Thymus (tissue), 11 donors: Measurements from ENCODE around the gene RFFL. TPM values are rescaled to one million over a fixed set of nuclear protein-coding genes. Genes with fewer than 3 reads are reported as not detected.

Experiments
- DNase-seq, 9 donors: peaks; one replicate each; pipeline ENCODE4 v3.0.0-alpha.2; 2013; ENCODE audit warnings: low spot score in 9 of 9, low read depth in 6 of 9, missing footprints in 1 of 9
- H3K27ac ChIP-seq, 2 donors: one replicate each; pipeline ENCODE4 v1.5.1; 2013; ENCODE audit warnings: control low read depth in 1 of 2, low read depth in 1 of 2, low read length in 1 of 2, mild to moderate bottlenecking in 1 of 2, moderate library complexity in 1 of 2
- H3K27me3 ChIP-seq, 2 donors: one replicate each; pipeline ENCODE4 v1.5.1; 2013; ENCODE audit warnings: low read length in 1 of 2; ENCODE audit not compliant: control insufficient read depth in 2 of 2, insufficient read depth in 1 of 2
- H3K36me3 ChIP-seq, 2 donors: one replicate each; pipeline ENCODE4 v1.5.1; 2013; ENCODE audit warnings: low read length in 1 of 2, mild to moderate bottlenecking in 1 of 2, moderate library complexity in 1 of 2; ENCODE audit not compliant: control insufficient read depth in 2 of 2, insufficient read depth in 2 of 2
- H3K4me1 ChIP-seq, 2 donors: one replicate each; pipeline ENCODE4 v1.5.1; 2013; ENCODE audit warnings: low read length in 2 of 2; ENCODE audit not compliant: control insufficient read depth in 2 of 2, insufficient read depth in 2 of 2
- H3K4me3 ChIP-seq, 2 donors: one replicate each; pipeline ENCODE4 v1.5.1; 2013; ENCODE audit warnings: low read length in 2 of 2, control low read depth in 1 of 2, mild to moderate bottlenecking in 1 of 2
- H3K9me3 ChIP-seq, 2 donors: one replicate each; pipeline ENCODE4 v1.5.1; 2013; ENCODE audit warnings: low read length in 1 of 2, mild to moderate bottlenecking in 1 of 2; ENCODE audit not compliant: control insufficient read depth in 2 of 2, insufficient read depth in 1 of 2
- WGBS: extraction: QIAGEN DNeasy Blood & Tissue Kit; methylation state at CpG from one replicate; pipeline ENCODE4 v1.1.7; 2013; 5-methylcytosine and 5-hydroxymethylcytosine counted together
- polyA plus RNA-seq: library from polyadenylated mRNA; stranded (reverse); fragments of 200-250 nt; gene quantifications from one replicate; pipeline ENCODE4 v1.2.3, GENCODE V29; 2013
- total RNA-seq: library from RNA; stranded (reverse); fragments of 120-200 nt; gene quantifications from one replicate; pipeline ENCODE4 v1.2.4, GENCODE V29; 2013
- donor health status: healthy.

RFFL gene
- total and polyA plus RNA-seq, 2 donors = 16.5 to 17.6 TPM

GRCh38 chr17:35057332-35057915, 6.1 kb downstream of the RFFL start:
- H3K27me3 ChIP-seq = no peaks in the 10 kb centered on the region
- peaks cover 12 to 16% of the 10 kb centered on the region in 2 donors for H3K4me1 ChIP-seq
- H3K27ac ChIP-seq = no peak overlapping the region
- no peaks in the 10 kb centered on the region for H3K9me3 ChIP-seq
- WGBS = 98% methylated on average over 1 of the region's 1 CpG
- no peak overlapping the region for H3K4me3 ChIP-seq
- no peak for DNase-seq
- H3K36me3 ChIP-seq = peaks cover 0 to 3% of the 10 kb centered on the region in 2 donors

DNA sequence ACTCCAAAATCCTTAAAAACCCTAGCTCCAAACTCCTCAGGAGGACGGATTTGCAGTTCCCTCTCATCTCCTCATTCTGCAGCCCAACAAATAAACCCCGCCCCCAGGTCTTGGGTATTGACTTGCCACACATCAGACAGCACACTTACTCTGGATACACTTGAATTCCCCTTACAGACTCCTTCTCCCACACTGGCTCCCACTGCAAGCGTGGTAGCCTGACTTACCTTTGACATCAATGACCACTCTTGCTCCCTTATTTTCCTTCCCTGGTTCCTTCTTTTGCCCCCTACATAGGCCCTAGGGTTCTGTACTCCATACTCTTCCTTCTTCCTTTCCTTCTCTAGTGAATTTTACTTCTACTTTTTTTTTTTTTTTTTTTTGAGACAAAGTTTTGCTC, 7.5 kb downstream of the RFFL start:
- Histone ChIP-seq H3K9me3 (no peaks in the 10 kb centered on the region), H3K4me1 (peaks cover 22 to 29% of the 10 kb centered on the region in 2 donors), H3K27ac (no peak overlapping the region), H3K36me3 (peaks cover 0 to 3% of the 10 kb centered on the region in 2 donors), H3K27me3 (no peaks in the 10 kb centered on the region), H3K4me3 (no peak overlapping the region)
- no peak for DNase-seq
- 95% methylated on average over 3 of the region's 3 CpGs for WGBS

- H3K27ac ChIP-seq = peak overlapping the region in 1 of 2 donors; percentile 37
- H3K27me3 ChIP-seq = no peaks in the 10 kb centered on the region
- peaks cover 45 to 56% of the 10 kb centered on the region in 2 donors for H3K4me1 ChIP-seq
- no peak overlapping the region for H3K4me3 ChIP-seq
- no peaks in the 10 kb centered on the region for H3K36me3 ChIP-seq
- DNase-seq = no peak
- WGBS = 94% methylated on average over 1 of the region's 1 CpG
- H3K9me3 ChIP-seq = no peaks in the 10 kb centered on the region
Observed at GRCh38 chr17:35053204-35053603, 10.3 kb downstream of the RFFL start.

DNA sequence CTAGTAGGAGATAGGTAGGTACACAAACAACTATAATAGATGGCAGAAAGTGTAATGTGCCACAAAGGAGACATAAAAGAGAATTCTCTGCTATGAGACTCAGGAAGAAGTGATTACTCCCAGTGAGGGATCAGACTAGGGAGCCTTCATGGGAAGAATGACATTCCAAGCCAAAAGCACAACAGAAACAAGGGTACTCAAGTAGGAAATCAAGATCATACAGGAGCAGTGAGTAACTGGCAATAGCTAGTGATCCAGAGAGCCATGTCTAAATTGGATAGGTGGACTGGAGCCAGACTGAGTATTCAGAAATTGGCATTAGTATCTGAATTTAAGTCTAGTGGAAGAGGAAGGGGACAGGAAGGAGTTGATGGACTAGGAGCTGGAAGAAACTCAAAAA, 10.7 kb downstream of the RFFL start:
- Histone ChIP-seq H3K27me3 (no peaks in the 10 kb centered on the region), H3K4me1 (peaks cover 45 to 61% of the 10 kb centered on the region in 2 donors), H3K9me3 (no peaks in the 10 kb centered on the region), H3K36me3 (no peaks in the 10 kb centered on the region), H3K27ac (peak overlapping the region; percentile 19 to 98), H3K4me3 (no peak overlapping the region)
- DNase-seq = no peak

DNA sequence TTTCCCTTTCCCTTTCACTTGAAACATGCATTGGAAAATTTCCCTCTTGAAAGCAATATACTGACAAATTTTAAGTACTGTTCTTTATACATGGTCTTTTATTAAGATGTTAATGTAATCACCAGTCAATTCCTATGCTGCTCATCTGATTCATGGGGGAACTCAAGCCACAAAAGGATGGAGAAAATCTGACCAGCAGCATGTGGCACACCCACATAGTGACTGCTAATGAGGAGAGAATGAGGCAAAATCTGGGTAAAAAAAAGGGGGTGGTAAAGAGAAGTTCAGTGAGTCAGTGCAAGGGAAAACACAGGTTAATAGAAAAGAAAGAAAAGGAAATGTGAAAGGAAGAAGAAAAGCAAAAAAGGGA, 11.3 kb downstream of the RFFL start:
- Histone ChIP-seq H3K36me3 (no peaks in the 10 kb centered on the region), H3K27me3 (no peaks in the 10 kb centered on the region), H3K27ac (peak overlapping the region; percentile 97 to 98), H3K4me1 (peaks cover 45 to 62% of the 10 kb centered on the region in 2 donors), H3K9me3 (no peaks in the 10 kb centered on the region), H3K4me3 (no peak overlapping the region)
- DNase-seq = no peak

DNA sequence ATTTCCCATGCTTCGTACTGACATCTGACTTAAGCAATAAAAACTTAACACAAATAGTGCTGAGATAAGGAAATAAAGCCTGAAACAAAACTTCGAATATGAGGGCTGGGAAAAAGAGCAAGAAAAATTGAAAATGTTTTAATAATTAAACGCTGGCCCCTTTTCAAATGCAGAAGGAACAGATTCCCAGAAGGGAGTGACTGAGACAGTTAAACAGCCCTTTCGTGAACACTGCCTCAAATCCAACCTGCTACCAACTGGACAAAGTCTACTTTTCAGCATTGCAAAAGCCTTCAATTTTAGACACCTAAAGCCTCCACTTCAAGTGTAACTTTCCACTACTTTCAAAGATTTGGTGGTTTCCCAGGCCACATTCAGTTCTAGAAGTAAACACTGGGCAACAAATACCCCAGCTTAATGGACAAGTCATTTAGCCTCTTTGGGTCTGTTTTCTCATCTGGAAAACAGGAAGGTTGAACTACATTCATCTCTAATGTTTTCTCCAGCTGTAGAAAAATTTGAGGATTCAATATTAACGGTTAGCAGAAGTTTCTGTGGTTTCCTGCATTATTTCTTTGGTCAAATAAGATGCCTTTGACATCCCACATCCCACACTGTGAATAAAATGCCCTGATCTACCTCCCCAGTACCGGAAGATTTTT, 11.8 kb downstream of the RFFL start:
- H3K36me3 ChIP-seq = no peaks in the 10 kb centered on the region
- H3K4me1 ChIP-seq = peaks cover 45 to 66% of the 10 kb centered on the region in 2 donors
- no peaks in the 10 kb centered on the region for H3K9me3 ChIP-seq
- no peaks in the 10 kb centered on the region for H3K27me3 ChIP-seq
- H3K27ac ChIP-seq = peak overlapping the region; percentile 97 to 98
- DNase-seq = peak in 1 of 9 donors; percentile 62
- H3K4me3 ChIP-seq = peak overlapping the region in 1 of 2 donors; percentile 1
- 11% methylated on average over 6 of the region's 6 CpGs for WGBS

DNA sequence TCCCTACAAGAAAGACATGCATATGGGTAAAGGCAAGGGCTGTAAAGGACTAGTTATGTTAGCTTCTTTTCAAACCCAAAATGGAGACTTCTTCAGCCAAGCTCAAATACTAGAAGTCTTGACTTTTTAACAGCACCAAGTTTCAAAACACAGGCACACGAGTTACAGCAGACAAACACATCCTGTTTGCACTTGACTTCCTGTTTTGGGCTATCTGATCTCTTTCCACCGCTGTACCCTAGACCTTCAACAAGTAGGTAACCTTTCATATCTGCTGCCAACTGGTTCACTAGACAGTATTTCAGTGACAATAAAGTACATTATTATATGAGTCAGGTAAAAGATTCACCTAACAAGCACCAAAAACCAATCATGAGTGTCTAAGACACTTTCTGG, 12.3 kb downstream of the RFFL start:
- no peaks in the 10 kb centered on the region for H3K36me3 ChIP-seq
- DNase-seq = peak; percentile 59 to 94 (median 80)
- peaks cover 45 to 66% of the 10 kb centered on the region in 2 donors for H3K4me1 ChIP-seq
- peak overlapping the region; percentile 97 to 98 for H3K27ac ChIP-seq
- H3K9me3 ChIP-seq = no peaks in the 10 kb centered on the region
- H3K4me3 ChIP-seq = no peak overlapping the region
- under 1% methylated on average over 2 of the region's 2 CpGs for WGBS
- H3K27me3 ChIP-seq = no peaks in the 10 kb centered on the region

DNA sequence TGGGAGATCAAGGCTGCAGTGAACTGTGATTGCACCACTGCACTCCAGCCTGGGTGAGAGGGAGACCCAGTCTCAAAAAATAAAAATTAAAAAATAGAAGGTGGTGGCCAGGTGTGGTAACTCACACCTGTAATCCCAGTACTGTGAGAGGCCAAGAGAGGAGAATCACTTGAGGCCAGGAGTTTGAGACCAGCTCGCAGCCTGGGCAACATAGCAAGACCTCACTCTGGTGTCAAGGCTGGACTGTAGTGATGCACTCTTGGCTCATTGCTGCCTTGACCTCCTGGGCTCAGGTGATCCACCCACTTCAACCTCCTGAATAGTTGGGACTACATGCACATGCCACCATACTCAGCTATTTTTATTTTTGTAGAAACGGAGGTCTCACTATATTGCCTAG, 13.3 kb downstream of the RFFL start:
- peaks cover 42 to 69% of the 10 kb centered on the region in 2 donors for H3K4me1 ChIP-seq
- 100% methylated on average over 2 of the region's 2 CpGs for WGBS
- DNase-seq = no peak
- H3K27me3 ChIP-seq = no peaks in the 10 kb centered on the region
- H3K9me3 ChIP-seq = no peaks in the 10 kb centered on the region
- no peak overlapping the region for H3K4me3 ChIP-seq
- peak overlapping the region; percentile 87 to 98 for H3K27ac ChIP-seq
- H3K36me3 ChIP-seq = no peaks in the 10 kb centered on the region

DNA sequence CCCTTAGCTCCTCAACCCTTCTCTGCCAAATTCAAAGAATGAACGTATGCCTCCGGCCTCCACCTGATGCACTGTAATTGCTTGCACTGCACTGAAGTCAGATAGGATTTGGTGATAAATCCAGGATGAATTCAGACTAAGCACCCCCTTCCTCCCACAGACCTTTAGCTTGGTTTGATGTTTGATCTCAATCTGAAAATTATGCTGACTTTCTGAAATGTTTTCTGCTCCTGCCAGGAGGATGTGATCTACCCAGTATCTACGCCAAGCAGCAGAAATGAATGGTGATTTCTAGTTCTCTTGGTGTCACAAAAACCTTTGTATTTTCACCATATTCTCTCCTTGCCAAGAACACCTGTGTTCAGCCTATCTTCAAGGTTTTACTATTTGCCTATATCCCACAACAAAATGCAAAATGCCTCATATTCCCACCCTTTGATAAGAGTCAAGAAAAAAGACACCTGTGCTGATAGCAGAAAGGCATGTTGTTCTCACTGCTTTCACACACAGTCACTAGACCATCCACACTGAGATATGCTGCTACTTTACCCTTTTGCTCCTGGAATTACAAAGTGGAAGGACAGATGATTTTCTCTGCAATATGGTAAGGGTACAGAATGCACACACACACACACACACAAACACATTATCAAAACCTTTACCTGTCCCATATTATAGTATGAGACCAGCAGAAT, 14.7 kb downstream of the RFFL start:
- H3K27ac ChIP-seq = peak overlapping the region; percentile 86 to 98

More for the DNA sequence above, 14.7 kb downstream of the RFFL start:
- peak in 5 of 9 donors; percentile 8 to 68 (median 25) for DNase-seq
- Histone ChIP-seq H3K4me3 (no peak overlapping the region), H3K27me3 (no peaks in the 10 kb centered on the region), H3K36me3 (no peaks in the 10 kb centered on the region), H3K9me3 (no peaks in the 10 kb centered on the region), H3K4me1 (peaks cover 42 to 61% of the 10 kb centered on the region in 2 donors)
- WGBS = 43% methylated on average over 3 of the region's 3 CpGs
